GM12878 (cell line): Measurements from ENCODE around the gene ZFTA.

Experiments used
- ATF2 ChIP-seq: IDR thresholded peaks from 2 replicates; pipeline ENCODE4 v1.6.1; 2012; ENCODE audit warnings: low read length, inconsistent platforms
- CREB1 ChIP-seq: IDR thresholded peaks from 2 replicates; pipeline ENCODE4 v1.6.1; 2012; ENCODE audit warnings: low read depth, mild to moderate bottlenecking, inconsistent platforms
- DPF2 ChIP-seq: fragments of 450-650 bp; IDR thresholded peaks from 2 replicates; pipeline ENCODE4 v1.6.1; 2017; ENCODE audit warnings: mild to moderate bottlenecking
- KDM1A ChIP-seq: fragments of 200-600 bp; sonication (generic); IDR thresholded peaks from 2 replicates; pipeline ENCODE4 v1.6.1; 2016; ENCODE audit warnings: borderline replicate concordance
- PML ChIP-seq: IDR thresholded peaks from 2 replicates; pipeline ENCODE4 v1.6.1; 2012; ENCODE audit warnings: low read length, inconsistent platforms
- POLR2A ChIP-seq: IDR thresholded peaks from 2 replicates; pipeline ENCODE4 v1.6.1; 2011; ENCODE audit warnings: low read depth, mild to moderate bottlenecking, low read length
- POLR2AphosphoS5 ChIP-seq: IDR thresholded peaks from 2 replicates; pipeline ENCODE4 v1.6.1; 2011; ENCODE audit warnings: mild to moderate bottlenecking, low read length, inconsistent platforms
- SMAD1 ChIP-seq: fragments of 450-650 bp; IDR thresholded peaks from 2 replicates; pipeline ENCODE4 v1.6.1; 2018; ENCODE audit warnings: mild to moderate bottlenecking, low read depth; ENCODE audit not compliant: partially characterized antibody
- SREBF2 ChIP-seq: IDR thresholded peaks from 2 replicates; pipeline ENCODE4 v1.6.1; 2012; ENCODE audit warnings: mild to moderate bottlenecking, low read length
- USF2 ChIP-seq: IDR thresholded peaks from 2 replicates; pipeline ENCODE4 v1.6.1; 2011; ENCODE audit warnings: low read depth, low read length, improper control_type of control experiment, borderline replicate concordance
- ZNF274 ChIP-seq: IDR thresholded peaks from one replicate; pipeline ENCODE4 v1.8.0; 2011; ENCODE audit not compliant: insufficient read length, insufficient read depth
- TF ChIP-seq, protein P1 (sequence below), 3 experiments: IDR thresholded peaks in 2 of 3; conservative IDR thresholded peaks in 1 of 3; 2 replicates each; pipeline ENCODE4 v1.5.1; 2011; ENCODE audit warnings: low read depth in 3 of 3, low read length in 3 of 3, mild to moderate bottlenecking in 3 of 3, control low read depth in 2 of 3, moderate library complexity in 2 of 3, inconsistent platforms in 1 of 3, mixed read lengths in 1 of 3; ENCODE audit not compliant: control insufficient read depth in 2 of 3, insufficient read depth in 1 of 3; ENCODE audit errors: extremely low read depth in 1 of 3
- TF ChIP-seq, protein P2 (sequence below): fragments of 450-650 bp; IDR thresholded peaks from 2 replicates; pipeline ENCODE4 v1.6.1; 2016; ENCODE audit warnings: mild to moderate bottlenecking

DNA sequence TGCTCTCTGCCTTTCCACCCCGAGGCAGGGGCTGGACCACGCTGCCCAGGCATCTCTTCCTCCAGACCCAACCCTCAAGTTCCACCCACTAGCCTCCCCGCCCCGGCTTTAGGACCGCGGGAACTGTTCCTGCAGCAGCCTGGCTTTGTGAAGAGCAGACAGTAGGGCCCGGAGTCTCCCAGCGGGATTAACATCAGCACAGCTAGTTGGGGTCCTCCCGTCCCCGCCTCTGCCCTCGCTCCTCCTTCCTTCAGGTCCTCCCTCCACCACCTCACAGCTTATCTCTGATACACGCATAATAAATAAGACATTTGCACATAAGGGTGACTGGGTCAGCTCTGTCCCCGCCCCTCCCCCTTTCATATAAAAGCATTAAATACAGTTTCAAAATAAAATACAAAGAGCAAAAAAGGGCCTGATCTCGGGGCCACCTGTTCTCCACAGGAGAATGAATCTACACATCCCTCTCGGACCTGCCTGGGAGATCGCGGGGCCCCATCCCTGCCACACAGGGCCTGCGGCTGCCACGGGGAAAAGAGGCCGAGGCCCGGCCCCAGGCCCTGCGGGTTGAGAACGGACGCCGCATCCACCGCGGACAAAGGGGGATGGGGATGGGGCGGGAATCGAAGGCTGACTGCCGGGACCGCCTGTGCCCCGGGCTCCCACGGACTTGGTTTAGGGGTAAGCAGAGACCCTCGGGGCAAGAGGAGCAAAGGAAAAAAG lies 6.5 kb downstream of the ZFTA start:
- TF ChIP-seq, protein P1, sequence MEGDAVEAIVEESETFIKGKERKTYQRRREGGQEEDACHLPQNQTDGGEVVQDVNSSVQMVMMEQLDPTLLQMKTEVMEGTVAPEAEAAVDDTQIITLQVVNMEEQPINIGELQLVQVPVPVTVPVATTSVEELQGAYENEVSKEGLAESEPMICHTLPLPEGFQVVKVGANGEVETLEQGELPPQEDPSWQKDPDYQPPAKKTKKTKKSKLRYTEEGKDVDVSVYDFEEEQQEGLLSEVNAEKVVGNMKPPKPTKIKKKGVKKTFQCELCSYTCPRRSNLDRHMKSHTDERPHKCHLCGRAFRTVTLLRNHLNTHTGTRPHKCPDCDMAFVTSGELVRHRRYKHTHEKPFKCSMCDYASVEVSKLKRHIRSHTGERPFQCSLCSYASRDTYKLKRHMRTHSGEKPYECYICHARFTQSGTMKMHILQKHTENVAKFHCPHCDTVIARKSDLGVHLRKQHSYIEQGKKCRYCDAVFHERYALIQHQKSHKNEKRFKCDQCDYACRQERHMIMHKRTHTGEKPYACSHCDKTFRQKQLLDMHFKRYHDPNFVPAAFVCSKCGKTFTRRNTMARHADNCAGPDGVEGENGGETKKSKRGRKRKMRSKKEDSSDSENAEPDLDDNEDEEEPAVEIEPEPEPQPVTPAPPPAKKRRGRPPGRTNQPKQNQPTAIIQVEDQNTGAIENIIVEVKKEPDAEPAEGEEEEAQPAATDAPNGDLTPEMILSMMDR (IDR thresholded peaks at IDR 0.05 in 2 of 3, conservative IDR thresholded peaks at IDR 0.05 in 1 of 3; ENCODE audit: control insufficient read depth in 2 of 3, extremely low read depth in 1 of 3, insufficient read depth in 1 of 3, low read depth in 3 of 3, low read length in 3 of 3): no peak
- TF ChIP-seq POLR2A: no peak
- TF ChIP-seq CREB1: no peak
- TF ChIP-seq, protein P2, sequence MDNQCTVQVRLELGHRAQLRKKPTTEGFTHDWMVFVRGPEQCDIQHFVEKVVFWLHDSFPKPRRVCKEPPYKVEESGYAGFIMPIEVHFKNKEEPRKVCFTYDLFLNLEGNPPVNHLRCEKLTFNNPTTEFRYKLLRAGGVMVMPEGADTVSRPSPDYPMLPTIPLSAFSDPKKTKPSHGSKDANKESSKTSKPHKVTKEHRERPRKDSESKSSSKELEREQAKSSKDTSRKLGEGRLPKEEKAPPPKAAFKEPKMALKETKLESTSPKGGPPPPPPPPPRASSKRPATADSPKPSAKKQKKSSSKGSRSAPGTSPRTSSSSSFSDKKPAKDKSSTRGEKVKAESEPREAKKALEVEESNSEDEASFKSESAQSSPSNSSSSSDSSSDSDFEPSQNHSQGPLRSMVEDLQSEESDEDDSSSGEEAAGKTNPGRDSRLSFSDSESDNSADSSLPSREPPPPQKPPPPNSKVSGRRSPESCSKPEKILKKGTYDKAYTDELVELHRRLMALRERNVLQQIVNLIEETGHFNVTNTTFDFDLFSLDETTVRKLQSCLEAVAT: no peak
- no peak for TF ChIP-seq PML
- no peak for TF ChIP-seq ATF2
- no peak for TF ChIP-seq KDM1A
- no peak for TF ChIP-seq DPF2
- no peak for TF ChIP-seq SREBF2
- TF ChIP-seq SMAD1: no peak
- no peak for TF ChIP-seq POLR2AphosphoS5
- TF ChIP-seq USF2: no peak
- TF ChIP-seq ZNF274: no peak
